Central memory CD8-positive, alpha-beta T cell (primary cell): ENCODE results near the gene GNAT1.

Experiments
- ATAC-seq: fragments of 150-1000 bp; cut with Tn5 transposase; replicated peaks from 2 replicates; pipeline ENCODE4 v1.10.0; 2022; ENCODE audit warnings: mild to moderate bottlenecking, moderate FRiP score, moderate number of reproducible peaks; ENCODE audit not compliant: poor library complexity, severe bottlenecking; ENCODE audit errors: extremely low read depth
- DNase-seq, 2 donors: peaks; one replicate each; pipeline ENCODE4 v3.0.0; 2021; ENCODE audit warnings: low spot score in 2 of 2
- H3K27ac Mint-ChIP-seq: one replicate; pipeline ENCODE4 v1.8.0; 2022; ENCODE audit warnings: low read depth, mild to moderate bottlenecking, moderate library complexity, mixed read lengths
- H3K27me3 Mint-ChIP-seq: one replicate; pipeline ENCODE4 v1.8.0; 2022; ENCODE audit warnings: mixed read lengths
- H3K36me3 Mint-ChIP-seq: one replicate; pipeline ENCODE4 v1.8.0; 2022; ENCODE audit warnings: mild to moderate bottlenecking, moderate library complexity, mixed read lengths; ENCODE audit not compliant: insufficient read depth
- H3K4me1 Mint-ChIP-seq: one replicate; pipeline ENCODE4 v1.8.0; 2022; ENCODE audit warnings: mixed read lengths
- H3K4me3 Mint-ChIP-seq: one replicate; pipeline ENCODE4 v1.8.0; 2022; ENCODE audit warnings: mild to moderate bottlenecking, moderate library complexity, mixed read lengths
- H3K9me3 Mint-ChIP-seq: one replicate; pipeline ENCODE4 v1.8.0; 2022; ENCODE audit warnings: mixed read lengths

GNAT1 gene

DNA sequence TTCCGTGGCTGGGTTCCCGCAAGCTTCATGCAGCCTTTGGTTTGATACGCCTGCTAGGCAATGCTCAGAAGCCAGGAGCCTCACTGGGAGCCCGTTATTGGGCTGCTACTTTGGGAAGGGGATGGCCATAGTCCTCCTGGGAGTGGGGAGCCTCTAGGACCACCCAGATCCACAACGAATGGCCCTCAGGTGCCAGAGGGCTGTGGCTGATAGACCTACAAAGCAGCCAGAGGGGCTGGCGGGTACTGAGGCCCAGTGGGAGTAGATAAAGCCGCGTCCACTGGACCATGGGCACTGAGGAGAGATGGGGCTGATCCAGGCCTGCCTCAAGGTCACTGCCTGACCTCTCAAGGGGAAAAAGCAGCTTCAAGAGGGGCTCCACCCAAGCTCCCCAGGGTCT is 714 bp downstream of the GNAT1 start:
- Mint-ChIP-seq H3K4me3 (no peak overlapping the region), H3K4me1 (peaks cover 6% of the 10 kb centered on the region), H3K27ac (no peak overlapping the region), H3K36me3 (peaks cover 4% of the 10 kb centered on the region), H3K27me3 (no peaks in the 10 kb centered on the region), H3K9me3 (no peaks in the 10 kb centered on the region)
- ATAC-seq, result no peak
- DNase-seq, result no peak

DNA sequence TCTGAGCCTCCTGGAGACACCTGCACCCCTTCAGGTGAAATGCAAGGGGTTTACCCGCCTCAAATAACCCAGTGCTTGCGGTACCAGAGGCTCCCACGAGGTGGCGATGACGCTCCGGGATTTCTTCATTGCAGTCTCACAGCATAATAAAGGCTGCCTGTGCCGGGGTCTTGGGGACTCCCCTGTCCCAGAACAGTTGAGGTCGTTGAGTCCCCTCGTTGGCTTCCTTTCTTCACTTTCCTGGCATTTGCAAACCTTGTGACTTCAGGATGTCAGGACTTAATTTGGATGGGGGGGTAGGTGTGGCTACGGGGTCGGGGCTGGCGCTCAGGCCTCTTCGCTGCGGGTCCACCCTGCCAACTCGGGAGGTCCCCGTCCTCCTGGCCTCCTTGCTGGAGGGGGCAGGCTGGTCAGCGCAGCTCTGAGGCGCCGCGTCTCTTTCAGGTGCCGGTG is 1.3 kb downstream of the GNAT1 start:
- ATAC-seq, result no peak
- Mint-ChIP-seq H3K27ac (no peak overlapping the region), H3K4me3 (no peak overlapping the region), H3K36me3 (peaks cover 4% of the 10 kb centered on the region), H3K4me1 (peaks cover 6% of the 10 kb centered on the region), H3K9me3 (no peaks in the 10 kb centered on the region), H3K27me3 (no peaks in the 10 kb centered on the region)
- DNase-seq, result peak; percentile 82 to 88

- DNase-seq (no peak), ATAC-seq (no peak)
- Mint-ChIP-seq H3K27ac (no peak overlapping the region), H3K36me3 (peaks cover 4% of the 10 kb centered on the region), H3K4me3 (no peak overlapping the region), H3K27me3 (peaks cover 1% of the 10 kb centered on the region), H3K4me1 (peaks cover 6% of the 10 kb centered on the region), H3K9me3 (no peaks in the 10 kb centered on the region)
Observed at GRCh38 chr3:50193286-50193685, 1.9 kb downstream of the GNAT1 start.

DNA sequence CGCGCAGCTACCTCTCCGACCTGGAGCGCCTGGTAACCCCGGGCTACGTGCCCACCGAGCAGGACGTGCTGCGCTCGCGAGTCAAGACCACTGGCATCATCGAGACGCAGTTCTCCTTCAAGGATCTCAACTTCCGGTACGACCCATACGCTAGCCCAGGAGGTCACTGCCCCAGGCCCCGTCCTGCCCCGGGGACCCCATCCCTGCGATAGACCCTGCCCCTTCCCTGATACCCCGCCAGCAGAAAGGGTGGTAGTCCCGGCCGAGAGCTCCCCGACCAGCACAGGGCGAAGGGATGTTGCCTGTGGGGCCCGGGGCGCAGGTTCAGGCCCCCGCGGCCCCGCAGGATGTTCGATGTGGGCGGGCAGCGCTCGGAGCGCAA is 2.3 kb downstream of the GNAT1 start:
- DNase-seq, result no peak
- no peak overlapping the region for H3K27ac Mint-ChIP-seq
- H3K36me3 Mint-ChIP-seq, result peaks cover 4% of the 10 kb centered on the region
- H3K4me1 Mint-ChIP-seq, result peaks cover 6% of the 10 kb centered on the region
- no peak for ATAC-seq
- H3K9me3 Mint-ChIP-seq, result no peaks in the 10 kb centered on the region
- peaks cover 6% of the 10 kb centered on the region for H3K27me3 Mint-ChIP-seq
- peak overlapping the region; percentile 38 for H3K4me3 Mint-ChIP-seq

GRCh38 chr3:50194128-50194902 is 2.9 kb downstream of the GNAT1 start:
- Mint-ChIP-seq H3K4me1 (peaks cover 6% of the 10 kb centered on the region), H3K27ac (peak overlapping the region; percentile 68), H3K9me3 (no peaks in the 10 kb centered on the region), H3K36me3 (peaks cover 4% of the 10 kb centered on the region), H3K4me3 (peak overlapping the region; percentile 38), H3K27me3 (peaks cover 11% of the 10 kb centered on the region)
- peak; percentile 81 for DNase-seq
- peak; percentile 89 for ATAC-seq

DNA sequence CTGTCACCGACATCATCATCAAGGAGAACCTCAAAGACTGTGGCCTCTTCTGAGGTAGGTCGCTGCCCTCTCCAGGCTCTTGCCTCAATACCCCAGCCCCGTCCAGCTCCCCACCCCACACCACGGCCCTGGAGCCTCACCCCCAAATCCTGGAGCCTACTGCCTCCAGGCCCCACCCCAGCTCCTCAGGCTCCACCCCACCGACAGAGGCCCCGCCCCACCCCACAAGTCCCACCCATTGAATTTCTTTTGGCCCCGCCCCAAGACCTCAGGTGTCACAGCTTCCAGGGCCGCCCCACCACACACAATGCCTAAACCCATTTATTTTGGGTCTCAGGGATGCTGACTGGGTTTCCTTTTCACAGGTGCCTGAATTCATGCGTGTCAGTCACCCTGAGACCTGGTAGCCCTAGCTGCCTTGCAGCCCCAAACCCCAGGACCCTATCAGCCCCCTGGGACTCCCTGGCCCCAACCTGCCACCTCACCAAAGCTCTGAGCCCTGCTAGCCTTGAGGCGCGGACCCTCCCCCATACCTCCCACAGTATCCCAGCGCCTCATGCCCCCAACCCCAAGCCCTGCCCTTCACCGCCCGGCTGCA is 3.6 kb downstream of the GNAT1 start:
- H3K27me3 Mint-ChIP-seq, result peaks cover 15% of the 10 kb centered on the region
- H3K27ac Mint-ChIP-seq, result peak overlapping the region; percentile 68
- H3K4me3 Mint-ChIP-seq, result peak overlapping the region; percentile 38
- DNase-seq (no peak), ATAC-seq (peak; percentile 68)
- H3K36me3 Mint-ChIP-seq, result peaks cover 4% of the 10 kb centered on the region
- no peaks in the 10 kb centered on the region for H3K9me3 Mint-ChIP-seq
- peaks cover 6% of the 10 kb centered on the region for H3K4me1 Mint-ChIP-seq

DNA sequence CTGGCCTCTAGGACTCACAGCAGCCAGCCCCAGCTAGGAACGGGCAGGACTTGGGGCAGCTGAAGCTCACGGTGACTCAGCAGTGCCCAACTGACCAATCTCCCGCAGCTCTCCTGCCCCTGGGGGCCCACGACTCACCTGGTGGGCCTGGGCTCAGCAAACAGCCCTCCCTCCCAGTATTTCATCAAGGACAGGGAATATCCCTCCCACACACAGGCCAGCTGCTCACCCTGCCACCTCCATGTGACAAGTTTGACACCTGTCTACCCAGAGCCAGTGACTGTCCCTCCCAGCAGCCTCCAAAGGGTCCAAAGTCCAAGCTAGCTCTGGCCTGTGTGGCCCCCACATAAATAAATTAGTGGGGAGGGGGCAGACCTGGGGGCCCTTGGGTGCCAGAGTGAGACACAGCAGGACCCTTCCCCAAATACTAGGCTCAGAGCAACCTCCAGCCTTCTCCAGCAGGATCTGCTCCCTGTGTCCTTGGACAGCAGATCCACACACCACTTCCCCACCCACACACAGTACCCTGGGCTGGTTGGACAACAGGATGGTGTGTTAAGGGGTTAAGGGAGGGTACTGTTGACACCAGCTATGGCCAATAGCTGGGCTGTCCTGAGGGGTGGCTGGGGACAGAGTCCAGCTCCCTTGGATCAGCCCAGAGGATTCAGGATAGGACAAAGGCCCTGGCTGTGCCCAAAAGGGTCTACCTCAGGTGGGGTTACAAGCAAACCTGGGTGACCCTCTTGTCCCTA is 4.3 kb downstream of the GNAT1 start:
- DNase-seq (no peak), ATAC-seq (no peak)
- Mint-ChIP-seq H3K9me3 (no peaks in the 10 kb centered on the region), H3K4me3 (no peak overlapping the region), H3K27ac (no peak overlapping the region), H3K4me1 (peaks cover 6% of the 10 kb centered on the region), H3K36me3 (peaks cover 4% of the 10 kb centered on the region), H3K27me3 (peaks cover 19% of the 10 kb centered on the region)

GRCh38 chr3:50196253-50196801 is 4.9 kb downstream of the GNAT1 start:
- H3K27ac Mint-ChIP-seq, result no peak overlapping the region
- no peak for ATAC-seq
- DNase-seq, result no peak
- H3K9me3 Mint-ChIP-seq, result no peaks in the 10 kb centered on the region
- peaks cover 4% of the 10 kb centered on the region for H3K36me3 Mint-ChIP-seq
- peaks cover 26% of the 10 kb centered on the region for H3K27me3 Mint-ChIP-seq
- no peak overlapping the region for H3K4me3 Mint-ChIP-seq
- H3K4me1 Mint-ChIP-seq, result peaks cover 6% of the 10 kb centered on the region

DNA sequence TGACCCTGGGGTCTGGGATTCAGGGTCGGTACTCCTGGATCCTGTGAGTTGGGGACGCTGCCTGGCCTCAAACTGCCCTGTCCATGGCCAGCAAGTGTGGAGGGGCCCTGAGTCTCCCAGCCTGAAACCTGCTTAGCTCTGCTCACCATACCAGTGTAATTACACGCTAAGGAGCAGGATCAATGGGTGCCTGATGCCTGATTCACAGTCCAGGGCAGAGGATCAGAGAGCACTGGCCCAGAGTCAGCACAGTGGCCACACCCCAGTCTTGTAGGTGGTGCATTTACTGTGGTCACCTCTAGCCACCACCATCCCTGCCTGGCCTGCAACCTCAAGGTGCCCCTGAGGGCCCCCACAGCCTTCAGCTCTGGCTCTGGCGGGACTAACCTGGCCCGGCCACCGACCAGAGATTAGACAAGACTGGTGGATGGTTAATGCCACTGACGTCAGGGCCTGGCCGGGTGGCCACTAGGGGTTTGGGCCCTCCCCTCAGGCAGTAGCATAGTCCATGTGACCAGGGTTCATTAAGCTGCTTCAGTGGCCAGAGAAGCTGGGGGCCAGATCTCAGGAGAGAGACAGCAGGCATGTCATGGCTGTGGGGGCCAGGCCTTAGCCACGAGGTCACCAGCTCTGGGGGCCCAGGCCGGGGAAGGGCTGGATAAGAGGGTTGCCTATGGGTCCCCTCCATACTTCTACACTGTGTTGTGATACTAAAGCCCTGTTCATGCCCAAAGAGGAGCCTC is 10.3 kb downstream of the GNAT1 start:
- H3K36me3 Mint-ChIP-seq, result no peaks in the 10 kb centered on the region
- ATAC-seq (no peak), DNase-seq (no peak)
- no peak overlapping the region for H3K4me3 Mint-ChIP-seq
- no peak overlapping the region for H3K27ac Mint-ChIP-seq
- no peaks in the 10 kb centered on the region for H3K9me3 Mint-ChIP-seq
- H3K4me1 Mint-ChIP-seq, result no peaks in the 10 kb centered on the region
- H3K27me3 Mint-ChIP-seq, result peaks cover 66% of the 10 kb centered on the region

GRCh38 chr3:50202353-50203112 is 11.1 kb downstream of the GNAT1 start:
- no peak for ATAC-seq
- H3K9me3 Mint-ChIP-seq, result no peaks in the 10 kb centered on the region

GRCh38 chr3:50203113-50203808 is 11.9 kb downstream of the GNAT1 start:
- no peak overlapping the region for H3K27ac Mint-ChIP-seq
- H3K27me3 Mint-ChIP-seq, result peaks cover 73% of the 10 kb centered on the region
- no peak overlapping the region for H3K4me3 Mint-ChIP-seq
- no peaks in the 10 kb centered on the region for H3K4me1 Mint-ChIP-seq
- no peaks in the 10 kb centered on the region for H3K9me3 Mint-ChIP-seq
- ATAC-seq (no peak), DNase-seq (no peak)
- no peaks in the 10 kb centered on the region for H3K36me3 Mint-ChIP-seq

More at GRCh38 chr3:50202353-50203112, 11.1 kb downstream of the GNAT1 start:
- no peaks in the 10 kb centered on the region for H3K4me1 Mint-ChIP-seq
- no peaks in the 10 kb centered on the region for H3K36me3 Mint-ChIP-seq
- H3K27me3 Mint-ChIP-seq, result peaks cover 71% of the 10 kb centered on the region
- H3K27ac Mint-ChIP-seq, result no peak overlapping the region
- no peak overlapping the region for H3K4me3 Mint-ChIP-seq
- DNase-seq, result no peak
